Measurements from ENCODE around the gene ADAMTS16. TPM values are rescaled to one million over a fixed set of nuclear protein-coding genes. Genes with fewer than 3 reads are reported as not detected.

Gene ADAMTS16
- total RNA-seq, 2 experiments from 2014 or later = not detected

GRCh38 chr5:5155617-5156016 lies 15.5 kb downstream of the ADAMTS16 start:
- no peak for ATAC-seq (ENCODE audit: poor library complexity)
- intact Hi-C loops (cut with DNase I, micrococcal nuclease) = no loop called here
- POLR2A ChIA-PET = no interaction called here
- H3K27me3 Mint-ChIP-seq = no peaks in the 10 kb centered on the region
- Histone ChIP-seq H3K27ac (ENCODE audit: low read depth in 1 of 2, low read length in 2 of 2) (no peak overlapping the region), H3K9me3 (ENCODE audit: control insufficient read depth in 1 of 2, insufficient read depth in 1 of 2, low read length in 2 of 2) (no peaks in the 10 kb centered on the region), H3K4me3 (ENCODE audit: low read length) (no peak overlapping the region), H3K4me1 (ENCODE audit: insufficient read depth, low read length) (no peaks in the 10 kb centered on the region), H3K27me3 (ENCODE audit: control insufficient read depth in 1 of 2, insufficient read depth in 2 of 2, low read length in 2 of 2) (no peaks in the 10 kb centered on the region), H3K36me3 (ENCODE audit: insufficient read depth, low read length) (no peaks in the 10 kb centered on the region)
- no peak for TF ChIP-seq CTCF (IDR thresholded peaks at IDR 0.05)
- H3K4me3 Mint-ChIP-seq = no peak overlapping the region
- H3K4me1 Mint-ChIP-seq (ENCODE audit: low read depth) = no peaks in the 10 kb centered on the region
- DNase-seq = no peak
- CTCF ChIA-PET = no interaction called here
- H3K36me3 Mint-ChIP-seq (ENCODE audit: low read depth) = no peaks in the 10 kb centered on the region
- H3K27ac Mint-ChIP-seq = no peak overlapping the region
- peaks cover 3% of the 10 kb centered on the region for H3K9me3 Mint-ChIP-seq

DNA sequence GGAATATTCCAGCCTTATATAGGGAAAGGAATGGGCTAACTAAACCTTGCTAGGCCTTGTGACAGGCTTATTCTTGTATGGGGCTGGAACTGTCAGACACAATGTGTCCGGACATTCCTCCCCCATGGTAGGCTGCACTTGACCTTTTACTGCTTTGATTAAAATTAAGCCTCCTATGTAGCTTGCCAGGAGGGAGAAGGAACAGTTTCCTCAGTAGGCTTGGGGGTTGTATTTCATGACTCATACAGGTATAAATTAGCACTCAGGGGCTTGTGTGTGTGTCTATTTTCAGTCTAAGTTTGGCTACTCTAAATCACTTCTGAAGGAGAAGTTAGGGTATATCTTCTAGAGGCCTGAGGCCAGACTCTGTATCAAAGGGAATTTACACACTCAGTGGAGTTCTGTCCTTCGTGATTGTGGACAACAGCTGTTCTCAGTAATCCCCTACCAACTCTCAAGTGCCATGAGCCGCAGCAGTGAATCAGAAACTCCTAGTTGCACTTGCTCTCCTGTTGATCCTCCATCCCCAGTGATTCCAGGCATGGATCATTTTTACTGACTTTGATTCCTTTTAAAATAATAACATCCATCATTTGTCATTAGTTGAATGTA lies 16.4 kb downstream of the ADAMTS16 start:
- H3K27ac ChIP-seq (ENCODE audit: low read depth in 1 of 2, low read length in 2 of 2) = no peak overlapping the region
- Mint-ChIP-seq H3K4me3 (no peak overlapping the region), H3K27ac (no peak overlapping the region), H3K4me1 (ENCODE audit: low read depth) (no peaks in the 10 kb centered on the region), H3K27me3 (no peaks in the 10 kb centered on the region), H3K36me3 (ENCODE audit: low read depth) (no peaks in the 10 kb centered on the region), H3K9me3 (peaks cover 3% of the 10 kb centered on the region)
- no peak for TF ChIP-seq CTCF (IDR thresholded peaks at IDR 0.05)
- no peaks in the 10 kb centered on the region for H3K4me1 ChIP-seq (ENCODE audit: insufficient read depth, low read length)
- no peak overlapping the region for H3K4me3 ChIP-seq (ENCODE audit: low read length)
- intact Hi-C loops (cut with DNase I, micrococcal nuclease) = no loop called here
- ChIA-PET CTCF (no interaction called here), POLR2A (no interaction called here)
- DNase-seq (no peak), ATAC-seq (ENCODE audit: poor library complexity) (no peak)
- H3K9me3 ChIP-seq (ENCODE audit: control insufficient read depth in 1 of 2, insufficient read depth in 1 of 2, low read length in 2 of 2) = no peaks in the 10 kb centered on the region
- H3K36me3 ChIP-seq (ENCODE audit: insufficient read depth, low read length) = no peaks in the 10 kb centered on the region
- no peaks in the 10 kb centered on the region for H3K27me3 ChIP-seq (ENCODE audit: control insufficient read depth in 1 of 2, insufficient read depth in 2 of 2, low read length in 2 of 2)

- Mint-ChIP-seq H3K4me1 (ENCODE audit: low read depth) (no peaks in the 10 kb centered on the region), H3K4me3 (no peak overlapping the region), H3K36me3 (ENCODE audit: low read depth) (no peaks in the 10 kb centered on the region), H3K9me3 (peaks cover 3% of the 10 kb centered on the region), H3K27me3 (no peaks in the 10 kb centered on the region), H3K27ac (no peak overlapping the region)
- no peaks in the 10 kb centered on the region for H3K27me3 ChIP-seq (ENCODE audit: control insufficient read depth in 1 of 2, insufficient read depth in 2 of 2, low read length in 2 of 2)
- no peak for DNase-seq
- no peaks in the 10 kb centered on the region for H3K4me1 ChIP-seq (ENCODE audit: insufficient read depth, low read length)
- TF ChIP-seq CTCF (IDR thresholded peaks at IDR 0.05) = no peak
- no peak overlapping the region for H3K27ac ChIP-seq (ENCODE audit: low read depth in 1 of 2, low read length in 2 of 2)
- intact Hi-C loops (cut with DNase I, micrococcal nuclease) = no loop called here
- H3K4me3 ChIP-seq (ENCODE audit: low read length) = no peak overlapping the region
- H3K9me3 ChIP-seq (ENCODE audit: control insufficient read depth in 1 of 2, insufficient read depth in 1 of 2, low read length in 2 of 2) = no peaks in the 10 kb centered on the region
- ATAC-seq (ENCODE audit: poor library complexity) = no peak
- H3K36me3 ChIP-seq (ENCODE audit: insufficient read depth, low read length) = no peaks in the 10 kb centered on the region
- CTCF ChIA-PET = no interaction called here
- POLR2A ChIA-PET = no interaction called here
Measured at GRCh38 chr5:5158472-5158895, 18.4 kb downstream of the ADAMTS16 start.

Measured in CD4-positive, alpha-beta T cell (primary cell).